SJSA1 (cell line): ENCODE measurements around the gene ASB18. TPM values are rescaled to one million over a fixed set of nuclear protein-coding genes. Genes with fewer than 3 reads are reported as not detected.
A peak's percentile ranks its signal among the peaks of the same experiment; 100 is the strongest.

Source experiments
- DNase-seq, 2 experiments: peaks; one replicate each; pipeline ENCODE4 v3.0.0-alpha.2; 2015 to 2020; ENCODE audit warnings: low spot score in 2 of 2, low read depth in 1 of 2
- H3K27ac ChIP-seq: fragments of 250-450 bp; sonication (Bioruptor Pico); 2 replicates; pipeline ENCODE4 v1.5.1; 2020; ENCODE audit warnings: mild to moderate bottlenecking, moderate library complexity
- H3K27me3 ChIP-seq: fragments of 250-450 bp; sonication (Bioruptor Pico); replicated peaks from 2 replicates; pipeline ENCODE4 v1.5.1; 2020; ENCODE audit warnings: mild to moderate bottlenecking, moderate library complexity
- H3K36me3 ChIP-seq: fragments of 250-450 bp; sonication (Bioruptor Pico); 2 replicates; pipeline ENCODE4 v1.5.1; 2020; ENCODE audit warnings: mild to moderate bottlenecking
- H3K4me1 ChIP-seq: fragments of 250-450 bp; sonication (Bioruptor Pico); replicated peaks from 2 replicates; pipeline ENCODE4 v1.6.1; 2021; ENCODE audit warnings: mild to moderate bottlenecking
- H3K4me3 ChIP-seq: fragments of 250-450 bp; sonication (Bioruptor Pico); 2 replicates; pipeline ENCODE4 v1.5.1; 2020; ENCODE audit warnings: mild to moderate bottlenecking
- H3K9me3 ChIP-seq: fragments of 250-450 bp; sonication (Bioruptor Pico); replicated peaks from 2 replicates; pipeline ENCODE4 v1.5.1; 2020; ENCODE audit warnings: mild to moderate bottlenecking
- total RNA-seq: library from RNA; depleted of rRNA; stranded (reverse); fragments of >200 nt; shearing (Covaris generic); gene quantifications from 2 replicates; pipeline ENCODE4 v1.2.3, GENCODE V29; 2014

The ASB18 gene
- total RNA-seq, 1 experiment from 2014 or later: 1.1 TPM

- Histone ChIP-seq H3K36me3 (peaks cover 15% of the 10 kb centered on the region; the same call in 1 of the 2 replicates), H3K9me3 (no peaks in the 10 kb centered on the region), H3K4me1 (peaks cover 2% of the 10 kb centered on the region), H3K27me3 (no peaks in the 10 kb centered on the region), H3K27ac (no peak overlapping the region), H3K4me3 (no peak overlapping the region)
- peak in 1 of 2 experiments; percentile 25 for DNase-seq
Observed at GRCh38 chr2:236219411-236219810, 44.8 kb downstream of the ASB18 start.

GRCh38 chr2:236217926-236218325, 46.3 kb downstream of the ASB18 start:
- Histone ChIP-seq H3K27ac (no peak overlapping the region), H3K9me3 (no peaks in the 10 kb centered on the region), H3K4me1 (no peaks in the 10 kb centered on the region; the same call in 1 of the 2 replicates), H3K36me3 (peaks cover 10% of the 10 kb centered on the region; the same call in 1 of the 2 replicates), H3K27me3 (no peaks in the 10 kb centered on the region), H3K4me3 (no peak overlapping the region)
- DNase-seq: peak in 1 of 2 experiments; percentile 15

GRCh38 chr2:236216711-236217110, 47.5 kb downstream of the ASB18 start:
- Histone ChIP-seq H3K36me3 (0 out of 2 replicates have a peak, but pooled peaks cover 6% of the 10 kb centered on the region), H3K27me3 (no peaks in the 10 kb centered on the region), H3K4me3 (no peak overlapping the region), H3K27ac (no peak overlapping the region), H3K9me3 (no peaks in the 10 kb centered on the region), H3K4me1 (no peaks in the 10 kb centered on the region; the same call in 1 of the 2 replicates)
- DNase-seq: peak in 1 of 2 experiments; percentile 23

GRCh38 chr2:236215761-236216333, 48.4 kb downstream of the ASB18 start:
- DNase-seq: peak in 1 of 2 experiments; percentile 30
- H3K36me3 ChIP-seq: peaks cover 10% of the 10 kb centered on the region
- H3K4me1 ChIP-seq: no peaks in the 10 kb centered on the region; the same call in 1 of the 2 replicates
- H3K27me3 ChIP-seq: no peaks in the 10 kb centered on the region
- H3K27ac ChIP-seq: no peak overlapping the region
- H3K9me3 ChIP-seq: no peaks in the 10 kb centered on the region
- no peak overlapping the region for H3K4me3 ChIP-seq

GRCh38 chr2:236215196-236215595, 49.0 kb downstream of the ASB18 start:
- no peak overlapping the region for H3K4me3 ChIP-seq
- peak in 1 of 2 experiments; percentile 40 for DNase-seq
- H3K4me1 ChIP-seq: no peaks in the 10 kb centered on the region; the same call in 1 of the 2 replicates
- no peaks in the 10 kb centered on the region for H3K27me3 ChIP-seq
- peaks cover 13% of the 10 kb centered on the region for H3K36me3 ChIP-seq
- H3K27ac ChIP-seq: no peak overlapping the region
- no peaks in the 10 kb centered on the region for H3K9me3 ChIP-seq

GRCh38 chr2:236214376-236214995, 49.7 kb downstream of the ASB18 start:
- peak in 1 of 2 experiments; percentile 19 for DNase-seq
- Histone ChIP-seq H3K27me3 (no peaks in the 10 kb centered on the region), H3K27ac (no peak overlapping the region), H3K36me3 (peaks cover 13% of the 10 kb centered on the region), H3K9me3 (no peaks in the 10 kb centered on the region), H3K4me3 (no peak overlapping the region), H3K4me1 (peaks cover 4% of the 10 kb centered on the region)

GRCh38 chr2:236211296-236211695, 52.9 kb downstream of the ASB18 start:
- Histone ChIP-seq H3K9me3 (no peaks in the 10 kb centered on the region), H3K4me1 (peaks cover 5% of the 10 kb centered on the region), H3K4me3 (no peak overlapping the region), H3K27ac (no peak overlapping the region), H3K27me3 (no peaks in the 10 kb centered on the region), H3K36me3 (peaks cover 14% of the 10 kb centered on the region)
- DNase-seq: peak in 1 of 2 experiments; percentile 31

GRCh38 chr2:236210536-236210935, 53.7 kb downstream of the ASB18 start:
- Histone ChIP-seq H3K27me3 (no peaks in the 10 kb centered on the region), H3K27ac (no peak overlapping the region), H3K4me3 (no peak overlapping the region), H3K36me3 (peaks cover 15% of the 10 kb centered on the region), H3K9me3 (no peaks in the 10 kb centered on the region), H3K4me1 (peaks cover 5% of the 10 kb centered on the region)
- DNase-seq: peak in 1 of 2 experiments; percentile 16

GRCh38 chr2:236209996-236210395, 54.2 kb downstream of the ASB18 start:
- Histone ChIP-seq H3K4me1 (peaks cover 5% of the 10 kb centered on the region), H3K27ac (no peak overlapping the region), H3K27me3 (no peaks in the 10 kb centered on the region), H3K36me3 (peaks cover 15% of the 10 kb centered on the region), H3K4me3 (no peak overlapping the region), H3K9me3 (no peaks in the 10 kb centered on the region)
- peak in 1 of 2 experiments; percentile 20 for DNase-seq

GRCh38 chr2:236209535-236209934, 54.7 kb downstream of the ASB18 start:
- peak in 1 of 2 experiments; percentile 40 for DNase-seq

GRCh38 chr2:236208019-236208926, 55.9 kb downstream of the ASB18 start:
- Histone ChIP-seq H3K9me3 (no peaks in the 10 kb centered on the region), H3K4me1 (peaks cover 5% of the 10 kb centered on the region), H3K27ac (no peak overlapping the region), H3K36me3 (peaks cover 13% of the 10 kb centered on the region), H3K4me3 (no peak overlapping the region), H3K27me3 (no peaks in the 10 kb centered on the region)
- DNase-seq: peak in 1 of 2 experiments; percentile 45

More at GRCh38 chr2:236209535-236209934, 54.7 kb downstream of the ASB18 start:
- H3K9me3 ChIP-seq: no peaks in the 10 kb centered on the region
- H3K4me1 ChIP-seq: peaks cover 5% of the 10 kb centered on the region
- peaks cover 15% of the 10 kb centered on the region for H3K36me3 ChIP-seq
- no peak overlapping the region for H3K4me3 ChIP-seq
- H3K27ac ChIP-seq: no peak overlapping the region
- H3K27me3 ChIP-seq: no peaks in the 10 kb centered on the region

- DNase-seq: peak in 1 of 2 experiments; percentile 16
- Histone ChIP-seq H3K9me3 (no peaks in the 10 kb centered on the region), H3K4me3 (no peak overlapping the region), H3K27ac (no peak overlapping the region), H3K36me3 (peaks cover 13% of the 10 kb centered on the region), H3K4me1 (peaks cover 5% of the 10 kb centered on the region), H3K27me3 (no peaks in the 10 kb centered on the region)
Observed at GRCh38 chr2:236207472-236207871, 56.7 kb downstream of the ASB18 start.

GRCh38 chr2:236205867-236206645, 58.1 kb downstream of the ASB18 start:
- Histone ChIP-seq H3K27me3 (no peaks in the 10 kb centered on the region), H3K4me3 (no peak overlapping the region), H3K36me3 (peaks cover 11% of the 10 kb centered on the region), H3K27ac (no peak overlapping the region), H3K9me3 (no peaks in the 10 kb centered on the region), H3K4me1 (peaks cover 5% of the 10 kb centered on the region)
- DNase-seq: no peak
